ENCODE measurements around the gene CA10.

The CA10 gene

GRCh38 chr17:52036416-52036815 lies 122.1 kb downstream of the CA10 start:
- no peak for TF ChIP-seq Cebpa-rat (IDR thresholded peaks at IDR 0.05)
- Histone ChIP-seq H3K27ac (no peak overlapping the region), H3K4me3 (no peak overlapping the region), H3K4me2 (no peak overlapping the region), H3K4me1 (no peaks in the 10 kb centered on the region), H4K20me1 (no peaks in the 10 kb centered on the region), H3K36me3 (no peaks in the 10 kb centered on the region), H3K9me3 (replicated peaks in 1 of 11) (no peaks in the 10 kb centered on the region), H3K9ac (no peak overlapping the region), H3K27me3 (no peaks in the 10 kb centered on the region)

DNA sequence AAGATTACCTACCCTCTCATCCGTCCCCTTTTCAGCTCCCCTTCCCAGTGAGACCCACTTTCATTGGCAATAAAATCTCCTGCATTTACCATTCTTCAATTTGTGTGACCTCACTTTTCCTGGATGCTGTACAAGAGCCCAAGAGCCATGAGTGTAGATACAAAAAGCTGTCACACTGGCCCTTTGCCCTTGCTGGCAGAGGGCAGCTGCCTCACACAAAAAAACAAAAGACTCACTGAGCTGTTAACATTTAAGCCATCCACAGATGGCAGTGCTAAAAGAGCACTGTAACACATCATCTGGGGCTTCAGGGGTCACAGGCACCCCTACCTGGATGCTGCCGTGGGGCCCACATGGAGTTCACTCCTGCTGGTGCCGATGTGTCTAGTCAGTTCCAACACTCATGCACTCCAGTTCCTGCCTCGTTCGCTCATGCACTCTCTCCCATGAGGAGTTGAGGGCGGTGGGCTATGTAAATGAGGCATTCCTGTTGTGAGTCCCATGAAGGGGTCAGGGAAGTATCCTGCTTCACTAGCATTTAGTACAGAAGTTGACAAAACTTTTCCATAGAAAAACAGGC lies 123.1 kb downstream of the CA10 start:
- no peak overlapping the region for H3K4me3 ChIP-seq
- no peak overlapping the region for H3K9ac ChIP-seq
- no peaks in the 10 kb centered on the region for H3K36me3 ChIP-seq
- TF ChIP-seq Cebpa-rat (IDR thresholded peaks at IDR 0.05), result no peak
- H3K4me2 ChIP-seq, result no peak overlapping the region
- no peaks in the 10 kb centered on the region for H3K9me3 ChIP-seq (replicated peaks in 1 of 11)
- H3K4me1 ChIP-seq, result no peaks in the 10 kb centered on the region
- H4K20me1 ChIP-seq, result no peaks in the 10 kb centered on the region
- H3K27ac ChIP-seq, result no peak overlapping the region
- H3K27me3 ChIP-seq, result no peaks in the 10 kb centered on the region

DNA sequence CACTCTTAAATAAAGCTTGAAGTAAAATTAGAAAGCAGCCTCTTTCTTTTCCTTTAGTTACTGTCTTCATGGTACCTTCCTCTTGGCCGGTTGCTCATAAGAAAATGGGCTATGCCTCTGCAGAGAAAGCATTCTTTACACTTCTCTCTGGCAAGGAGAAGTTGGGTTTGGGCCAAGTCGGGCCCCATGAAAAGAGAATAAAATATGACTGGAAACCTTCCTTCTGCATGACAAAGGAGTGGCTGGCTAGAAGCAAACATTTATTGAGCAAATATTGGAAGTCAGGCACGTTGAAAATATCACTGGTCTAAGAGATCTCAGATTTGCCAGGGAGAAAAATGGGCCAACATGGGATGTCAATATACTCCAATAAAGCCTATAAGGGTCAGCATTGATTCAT lies 126.1 kb downstream of the CA10 start:
- no peaks in the 10 kb centered on the region for H3K4me1 ChIP-seq
- no peaks in the 10 kb centered on the region for H3K9me3 ChIP-seq (replicated peaks in 1 of 11)
- TF ChIP-seq Cebpa-rat (IDR thresholded peaks at IDR 0.05), result no peak
- no peak overlapping the region for H3K4me3 ChIP-seq
- no peaks in the 10 kb centered on the region for H4K20me1 ChIP-seq
- no peak overlapping the region for H3K27ac ChIP-seq
- H3K27me3 ChIP-seq, result no peaks in the 10 kb centered on the region
- no peak overlapping the region for H3K4me2 ChIP-seq
- H3K36me3 ChIP-seq, result no peaks in the 10 kb centered on the region
- H3K9ac ChIP-seq, result no peak overlapping the region

DNA sequence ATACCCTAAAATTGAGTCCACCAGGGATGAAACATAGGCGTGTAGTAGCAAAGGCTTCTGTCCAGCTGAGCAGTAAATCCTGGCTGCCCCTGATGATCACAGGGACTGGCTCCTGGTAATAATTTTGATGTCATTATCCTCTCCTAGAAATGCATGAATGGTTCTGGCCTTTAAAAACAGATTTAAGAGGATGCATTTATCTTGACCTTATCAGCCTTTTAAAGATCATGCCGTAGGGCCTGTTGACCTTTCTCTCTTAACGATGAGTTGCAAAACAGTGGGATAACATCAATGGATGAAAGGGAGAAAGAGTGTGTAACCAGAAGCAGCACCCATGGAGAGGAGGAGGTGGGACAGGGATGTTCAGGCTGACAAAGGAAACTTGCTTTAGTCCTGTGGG lies 128.5 kb downstream of the CA10 start:
- no peaks in the 10 kb centered on the region for H3K9me3 ChIP-seq (replicated peaks in 1 of 11)
- no peak for TF ChIP-seq Cebpa-rat (IDR thresholded peaks at IDR 0.05)
- H3K4me3 ChIP-seq, result no peak overlapping the region
- H3K27me3 ChIP-seq, result no peaks in the 10 kb centered on the region
- H3K4me2 ChIP-seq, result no peak overlapping the region
- no peaks in the 10 kb centered on the region for H3K36me3 ChIP-seq
- no peak overlapping the region for H3K9ac ChIP-seq
- H4K20me1 ChIP-seq, result no peaks in the 10 kb centered on the region
- H3K27ac ChIP-seq, result no peak overlapping the region
- H3K4me1 ChIP-seq, result no peaks in the 10 kb centered on the region

DNA sequence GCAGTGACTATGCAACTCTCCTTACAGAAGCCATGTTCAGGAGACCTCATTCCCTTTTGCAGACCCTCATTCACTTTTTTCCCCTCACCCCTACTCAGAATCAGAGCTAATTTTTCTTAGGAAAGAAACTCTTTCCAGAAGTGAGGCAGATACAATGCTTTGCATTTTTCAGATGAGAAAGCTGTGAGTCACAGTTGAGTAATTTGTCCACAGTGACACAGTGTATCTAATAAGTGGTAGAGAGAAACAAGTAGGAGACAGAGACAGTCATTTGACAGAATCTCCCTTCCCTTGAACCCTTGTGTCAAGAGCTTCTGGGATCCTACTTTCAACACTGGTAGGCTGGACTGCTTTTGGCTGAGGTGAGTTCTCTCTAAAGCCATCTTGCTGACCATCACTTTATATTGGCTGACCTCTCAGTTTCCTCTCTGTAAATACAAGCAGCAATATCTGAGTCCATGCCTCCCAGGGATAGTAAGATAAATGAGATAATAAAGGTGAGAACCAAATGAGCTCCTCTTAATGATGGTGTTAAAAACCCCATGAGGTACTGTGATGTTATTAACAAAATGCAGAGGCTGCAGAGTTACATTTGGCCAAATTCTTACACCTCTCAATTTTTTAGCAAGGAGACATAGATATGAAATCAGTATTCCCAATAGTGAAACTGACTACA lies 130.8 kb downstream of the CA10 start:
- no peak overlapping the region for H3K4me3 ChIP-seq
- TF ChIP-seq Cebpa-rat (IDR thresholded peaks at IDR 0.05), result no peak
- H3K9me3 ChIP-seq (replicated peaks in 1 of 11), result no peaks in the 10 kb centered on the region
- H3K36me3 ChIP-seq, result no peaks in the 10 kb centered on the region
- no peaks in the 10 kb centered on the region for H3K4me1 ChIP-seq
- H3K9ac ChIP-seq, result no peak overlapping the region
- H3K27ac ChIP-seq, result no peak overlapping the region
- H4K20me1 ChIP-seq, result no peaks in the 10 kb centered on the region
- H3K4me2 ChIP-seq, result no peak overlapping the region
- no peaks in the 10 kb centered on the region for H3K27me3 ChIP-seq

DNA sequence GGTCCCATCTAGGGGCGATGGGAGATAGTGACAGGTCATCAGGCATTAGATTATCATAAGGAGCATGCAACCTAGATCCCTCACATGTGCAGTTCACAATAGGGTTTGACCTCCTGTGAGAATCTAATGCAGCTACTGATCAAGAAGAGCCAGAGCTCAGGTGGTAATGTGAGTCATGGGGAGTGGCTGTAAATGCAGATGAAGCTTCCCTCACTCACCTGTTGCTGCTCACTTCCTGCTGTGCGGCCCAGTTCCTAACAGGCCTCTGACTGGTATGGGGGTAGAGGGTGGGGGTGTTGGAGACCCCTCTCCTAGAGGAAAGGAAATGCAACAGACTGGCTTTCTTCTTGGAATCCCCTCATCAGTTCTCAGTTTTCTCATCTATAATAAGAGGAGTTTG lies 131.4 kb downstream of the CA10 start:
- H3K4me3 ChIP-seq, result no peak overlapping the region
- H3K4me2 ChIP-seq, result no peak overlapping the region
- H3K9ac ChIP-seq, result no peak overlapping the region
- no peaks in the 10 kb centered on the region for H4K20me1 ChIP-seq
- H3K27ac ChIP-seq, result no peak overlapping the region
- H3K36me3 ChIP-seq, result no peaks in the 10 kb centered on the region
- no peaks in the 10 kb centered on the region for H3K27me3 ChIP-seq
- no peak for TF ChIP-seq Cebpa-rat (IDR thresholded peaks at IDR 0.05)
- no peaks in the 10 kb centered on the region for H3K4me1 ChIP-seq
- H3K9me3 ChIP-seq (replicated peaks in 1 of 11), result no peaks in the 10 kb centered on the region

- Histone ChIP-seq H3K36me3 (no peaks in the 10 kb centered on the region), H3K4me2 (no peak overlapping the region), H4K20me1 (no peaks in the 10 kb centered on the region), H3K4me3 (no peak overlapping the region), H3K9ac (no peak overlapping the region), H3K4me1 (no peaks in the 10 kb centered on the region), H3K27ac (no peak overlapping the region), H3K9me3 (replicated peaks in 1 of 11) (no peaks in the 10 kb centered on the region), H3K27me3 (no peaks in the 10 kb centered on the region)
- TF ChIP-seq Cebpa-rat (IDR thresholded peaks at IDR 0.05), result peak in 1 of 11 experiments; percentile 30; a peak in 1 of 22 replicates
Measured at GRCh38 chr17:52026075-52026474, 132.4 kb downstream of the CA10 start.

DNA sequence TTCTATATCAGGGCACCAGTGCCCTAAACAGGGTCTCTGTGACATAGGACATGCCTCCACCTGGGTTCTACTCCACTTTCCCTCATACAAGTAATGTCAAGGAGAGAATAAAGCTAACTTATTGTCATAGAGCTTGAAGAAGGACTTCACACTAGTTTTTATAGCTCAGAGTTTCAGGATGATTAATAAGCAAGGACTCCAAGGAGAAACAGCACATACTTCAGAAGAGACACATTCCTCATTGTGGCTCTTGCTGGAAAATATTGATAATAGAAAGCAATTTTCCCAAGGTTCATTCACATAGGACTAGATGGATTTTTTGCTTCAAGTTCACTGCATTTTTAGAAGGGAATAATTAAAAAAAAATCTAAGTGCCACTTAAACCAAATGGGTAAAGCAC lies 133.3 kb downstream of the CA10 start:
- Histone ChIP-seq H3K9ac (no peak overlapping the region), H3K4me1 (no peaks in the 10 kb centered on the region), H3K9me3 (replicated peaks in 1 of 11) (no peaks in the 10 kb centered on the region), H3K4me2 (no peak overlapping the region), H3K27ac (no peak overlapping the region), H3K4me3 (no peak overlapping the region), H3K27me3 (no peaks in the 10 kb centered on the region), H3K36me3 (no peaks in the 10 kb centered on the region), H4K20me1 (no peaks in the 10 kb centered on the region)
- TF ChIP-seq Cebpa-rat (IDR thresholded peaks at IDR 0.05), result no peak

DNA sequence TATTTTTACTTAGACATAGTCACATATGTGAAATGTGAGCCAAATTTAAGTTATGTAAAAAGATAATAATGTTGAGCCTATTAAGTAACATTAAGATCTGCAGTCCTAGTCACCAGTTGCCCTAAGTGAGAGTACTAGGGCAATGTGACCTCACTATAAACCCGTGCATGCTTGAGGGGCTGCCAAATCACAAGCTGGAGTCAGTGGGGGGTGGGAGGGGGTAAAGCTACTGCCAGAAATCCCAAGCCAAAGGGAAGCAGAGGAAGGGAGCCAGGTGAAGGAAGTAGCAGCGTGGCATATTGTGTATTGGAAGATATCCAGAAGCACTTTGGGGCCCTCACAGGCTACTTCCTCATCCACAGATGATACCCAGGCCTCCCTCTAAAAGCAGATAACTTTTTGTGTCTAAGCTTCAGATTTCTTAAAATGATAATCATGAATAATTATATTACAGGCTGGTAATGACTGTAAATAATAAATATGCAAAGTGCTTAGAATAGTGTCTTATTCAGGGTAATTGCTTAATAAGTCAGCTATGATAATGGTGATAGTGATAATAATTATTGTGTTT lies 134.1 kb downstream of the CA10 start:
- no peak for TF ChIP-seq Cebpa-rat (IDR thresholded peaks at IDR 0.05)
- H3K27me3 ChIP-seq, result no peaks in the 10 kb centered on the region
- H3K4me1 ChIP-seq, result no peaks in the 10 kb centered on the region
- no peaks in the 10 kb centered on the region for H3K9me3 ChIP-seq (replicated peaks in 1 of 11)
- no peaks in the 10 kb centered on the region for H3K36me3 ChIP-seq
- H3K4me3 ChIP-seq, result no peak overlapping the region
- H4K20me1 ChIP-seq, result no peaks in the 10 kb centered on the region
- H3K27ac ChIP-seq, result no peak overlapping the region
- no peak overlapping the region for H3K9ac ChIP-seq
- H3K4me2 ChIP-seq, result no peak overlapping the region

DNA sequence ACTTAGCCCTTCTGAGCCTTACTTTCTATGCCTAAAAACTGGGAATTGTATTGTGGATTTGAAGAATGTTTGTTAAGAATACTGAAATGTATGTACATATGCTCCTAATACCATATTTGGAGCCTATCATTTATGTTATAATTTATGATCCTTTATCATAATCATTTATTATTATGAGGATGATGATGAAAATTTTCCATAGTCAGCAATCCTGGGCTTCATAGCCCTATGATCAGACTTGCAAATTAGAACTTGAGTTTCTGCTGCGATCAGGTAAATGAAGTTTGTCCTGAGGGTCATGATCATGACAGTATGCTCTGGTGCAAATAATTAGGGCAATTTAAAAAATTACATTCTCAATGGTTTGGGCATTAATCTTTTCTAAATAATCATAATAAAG lies 147.4 kb downstream of the CA10 start:
- Histone ChIP-seq H3K27ac (no peak overlapping the region), H3K9ac (no peak overlapping the region), H3K4me2 (no peak overlapping the region), H3K4me1 (no peaks in the 10 kb centered on the region), H4K20me1 (no peaks in the 10 kb centered on the region), H3K27me3 (no peaks in the 10 kb centered on the region), H3K4me3 (no peak overlapping the region), H3K9me3 (replicated peaks in 1 of 11) (no peaks in the 10 kb centered on the region), H3K36me3 (no peaks in the 10 kb centered on the region)
- no peak for TF ChIP-seq Cebpa-rat (IDR thresholded peaks at IDR 0.05)
